DMS 273 (cell line): ENCODE measurements around the gene SDR9C7.
A peak's percentile ranks its signal among the peaks of the same experiment; 100 is the strongest.
"Not testable (repeated sequence)": the region's sequence is repeated elsewhere in the genome, so short reads cannot be mapped to it uniquely, and the experiment has no call there.

Experiments used
- DNase-seq: peaks from one replicate; lab custom pipeline; 2025; ENCODE audit not compliant: unreplicated experiment; lab: John Stamatoyannopoulos, UW

The SDR9C7 gene

GRCh38 chr12:56954057-56954957 lies 20.1 kb upstream of the SDR9C7 start:
- DNase-seq: no peak

DNA sequence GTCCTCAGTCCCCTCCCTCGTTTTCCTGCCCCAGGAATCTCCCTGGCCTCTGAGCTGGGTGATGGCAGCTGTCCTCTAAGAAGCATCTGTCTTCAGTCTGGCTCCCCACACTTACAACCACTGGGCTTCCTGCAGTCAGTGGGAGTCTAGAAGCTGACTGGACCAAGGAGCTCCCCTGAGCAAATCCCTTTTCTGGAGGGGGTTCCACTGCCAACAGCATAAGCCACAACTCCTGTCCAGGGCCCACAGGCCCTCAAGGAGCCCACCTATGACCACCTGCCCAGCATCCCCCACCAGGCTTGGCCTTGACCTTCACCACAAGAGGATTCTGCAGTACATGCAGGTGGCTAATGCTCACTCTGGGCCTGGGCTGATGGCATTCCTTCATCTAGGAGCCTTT lies 19.1 kb upstream of the SDR9C7 start:
- DNase-seq: no peak

- no peak for DNase-seq
Observed at GRCh38 chr12:56951582-56952339, 17.6 kb upstream of the SDR9C7 start.

- no peak for DNase-seq
Observed at GRCh38 chr12:56948881-56949280, 14.7 kb upstream of the SDR9C7 start.

DNA sequence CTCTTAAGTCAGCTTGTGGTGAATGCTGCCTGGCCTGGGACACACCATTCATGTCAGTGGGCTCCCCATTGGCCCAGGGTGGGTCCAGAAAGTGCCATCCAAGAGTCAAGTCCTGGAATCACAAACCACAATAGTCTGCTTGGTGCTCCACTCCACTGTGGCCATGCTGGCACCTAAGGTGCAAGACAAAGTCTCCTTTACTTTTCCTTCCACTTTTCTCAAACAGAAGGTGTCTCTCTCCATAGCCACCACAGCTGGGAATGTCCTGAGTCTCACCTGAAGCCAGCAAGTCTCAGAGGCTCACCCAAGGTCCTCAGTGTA lies 14.2 kb upstream of the SDR9C7 start:
- no peak for DNase-seq

DNA sequence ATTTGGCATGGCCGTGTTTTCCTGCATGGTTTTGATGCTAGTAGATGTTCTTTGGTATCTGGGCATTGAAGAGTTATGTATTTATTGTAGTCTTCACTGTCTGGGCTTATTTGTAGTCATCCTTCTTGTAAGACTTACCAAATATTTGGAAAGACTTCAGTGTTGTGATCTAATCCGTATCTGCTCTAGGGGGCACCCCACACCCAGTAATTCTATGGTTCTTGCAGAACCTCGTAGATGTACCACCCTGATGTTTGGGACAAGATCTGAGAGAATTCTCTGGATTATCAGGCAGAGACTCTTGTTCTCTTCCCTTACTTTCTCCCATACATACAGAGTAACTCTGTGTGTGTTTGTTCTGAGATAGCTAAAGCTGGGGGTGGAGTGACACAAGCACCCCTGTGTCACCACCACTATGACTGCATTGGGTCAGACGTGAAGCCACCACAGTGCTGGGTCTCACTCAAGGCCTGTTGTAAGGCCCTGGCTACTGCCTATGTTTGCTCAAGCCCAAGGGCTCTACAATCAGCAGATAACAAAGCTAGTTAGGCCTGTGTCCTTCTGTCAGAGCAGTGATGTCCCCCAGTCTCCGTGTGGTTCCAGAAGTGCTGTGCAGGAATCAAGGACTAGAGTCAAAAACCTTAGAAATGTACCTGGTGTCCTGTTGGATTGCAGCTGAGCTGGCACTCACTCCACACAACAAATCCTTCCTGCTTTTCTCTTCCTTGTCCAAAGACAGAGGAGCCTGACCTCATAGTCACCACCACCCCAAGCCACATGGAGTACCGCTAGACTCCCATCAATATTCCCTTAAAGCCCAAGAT lies 13.6 kb upstream of the SDR9C7 start:
- no peak for DNase-seq

DNA sequence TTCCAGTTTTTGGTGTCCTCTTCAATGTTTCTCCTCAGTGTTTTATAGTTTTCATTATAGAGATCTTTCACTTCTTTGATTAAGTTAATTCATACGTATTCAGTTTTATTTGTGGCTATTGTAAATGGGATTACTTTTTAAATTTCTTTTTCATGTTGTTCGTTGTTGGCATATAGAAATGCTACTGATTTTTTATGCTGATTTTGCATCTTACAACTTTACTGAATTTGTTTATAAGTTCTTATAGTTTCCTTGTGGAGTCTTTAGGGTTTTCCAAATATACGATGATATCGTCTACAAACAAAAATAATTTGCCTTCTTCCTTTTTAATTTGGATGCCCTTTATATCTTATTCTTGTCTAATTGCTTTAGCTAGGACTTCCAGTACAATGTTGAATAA lies 9.7 kb upstream of the SDR9C7 start:
- DNase-seq: no peak

DNA sequence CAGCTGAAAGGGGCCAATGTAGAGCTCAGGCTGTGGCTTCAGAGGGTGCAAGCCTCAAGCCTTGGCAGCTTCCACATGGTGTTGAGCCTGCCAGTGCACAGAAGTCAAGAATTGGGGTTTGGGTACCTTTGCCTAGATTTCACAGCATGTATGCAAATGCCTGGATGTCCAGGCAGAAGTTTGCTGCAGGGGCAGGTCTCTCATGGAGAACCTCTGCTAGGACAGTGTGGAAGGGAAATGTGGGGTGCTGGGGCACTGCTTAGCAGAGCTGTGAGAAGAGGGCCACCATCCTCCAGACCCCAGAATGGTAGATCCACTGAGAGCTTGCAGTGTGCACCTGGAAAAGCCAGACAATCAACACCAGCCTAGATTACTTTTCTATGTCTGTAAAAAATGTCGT lies 9.2 kb upstream of the SDR9C7 start:
- DNase-seq: not testable (repeated sequence)

DNA sequence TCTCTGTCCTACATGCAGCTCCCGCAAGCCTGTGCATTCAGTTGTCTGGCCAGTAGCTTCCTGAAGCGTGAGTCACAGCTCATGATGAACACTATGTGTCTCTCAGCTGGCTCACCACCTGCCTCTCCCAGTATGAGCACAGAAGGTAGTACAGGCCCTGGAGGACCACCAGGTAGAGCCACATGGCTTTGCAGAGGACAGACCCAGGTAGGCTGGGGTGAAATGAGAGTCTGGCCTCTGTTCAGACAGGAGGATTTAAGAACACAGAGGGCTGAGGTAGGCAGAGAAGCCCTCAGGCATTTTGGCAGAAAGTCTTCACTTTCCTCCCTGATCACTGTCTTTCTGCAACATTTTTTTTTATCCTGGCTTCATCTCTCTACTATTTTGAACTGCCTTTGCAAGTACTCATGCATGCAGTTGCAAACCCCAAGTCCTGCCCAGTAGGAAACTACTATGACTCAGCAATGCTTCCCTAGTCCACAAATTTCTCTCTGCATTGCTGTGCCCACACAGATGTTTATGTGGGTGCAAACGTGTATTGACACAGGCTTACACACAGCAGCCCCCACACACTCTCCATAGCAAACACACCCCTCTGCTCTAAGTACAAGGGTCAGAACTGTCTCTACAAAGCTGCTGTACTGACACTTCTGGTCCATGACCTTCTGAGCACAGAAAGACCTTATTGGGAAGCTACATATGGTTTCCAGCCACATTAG lies 7.2 kb upstream of the SDR9C7 start:
- DNase-seq: no peak

DNA sequence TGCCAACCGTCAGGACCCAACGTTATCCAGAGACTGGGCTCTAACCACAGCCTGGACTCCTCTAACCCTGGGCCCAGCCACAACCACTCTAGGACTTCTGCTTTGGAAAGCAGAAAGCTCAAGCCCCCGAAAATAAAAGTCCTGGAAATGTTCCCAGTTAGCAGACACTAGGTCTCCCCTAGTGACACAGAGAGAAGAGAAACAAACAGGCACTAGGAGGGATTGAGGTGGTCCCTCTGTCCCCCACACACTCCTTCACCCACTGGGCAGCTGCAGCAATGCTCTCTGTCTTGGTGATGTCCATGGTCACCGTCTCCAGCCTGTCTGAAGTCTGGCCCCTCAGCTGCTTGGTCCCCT lies 6.7 kb upstream of the SDR9C7 start:
- not testable (repeated sequence) for DNase-seq

GRCh38 chr12:56935752-56936151 lies 1.5 kb upstream of the SDR9C7 start:
- DNase-seq: no peak

- DNase-seq: no peak
Observed at GRCh38 chr12:56935157-56935556, 949 bp upstream of the SDR9C7 start.

DNA sequence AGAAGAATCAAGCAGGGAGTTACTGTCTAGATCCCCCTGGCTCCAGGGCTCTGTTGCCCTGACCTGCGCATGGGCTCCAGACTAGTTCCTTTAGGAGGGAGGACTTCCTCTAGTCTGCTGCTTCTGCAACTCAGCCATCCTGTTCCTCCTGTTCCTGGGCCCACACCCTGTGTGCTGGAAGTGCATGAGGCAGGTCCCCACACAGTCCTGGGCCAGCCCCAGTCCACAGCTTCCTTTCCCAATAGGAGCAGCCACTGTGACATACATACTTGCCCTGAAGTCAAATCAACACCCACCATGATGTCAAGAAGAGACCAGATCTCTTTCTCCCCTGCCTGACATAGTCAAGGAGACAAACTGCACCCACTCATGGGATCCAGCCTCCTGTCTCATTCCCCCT lies 1.3 kb downstream of the SDR9C7 start:
- DNase-seq: no peak

DNA sequence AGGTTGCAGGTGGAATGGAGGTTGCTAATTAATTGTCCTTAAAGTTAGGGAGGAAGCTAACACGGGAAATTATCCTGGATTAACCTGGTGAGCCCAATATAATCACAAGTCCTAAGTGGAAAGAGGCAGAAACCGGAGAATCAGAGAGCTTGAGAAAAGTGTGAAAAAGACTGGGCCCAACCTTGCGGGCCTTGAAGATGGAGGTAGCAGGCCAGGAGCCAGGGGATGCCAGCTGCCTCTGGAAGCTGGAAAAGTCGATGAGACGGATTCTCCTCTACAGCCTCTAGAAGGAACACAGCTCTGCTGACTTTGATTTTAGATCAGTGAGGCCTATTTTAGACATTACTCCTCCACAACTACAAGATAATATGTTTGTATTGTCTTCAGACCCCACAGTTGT lies 2.1 kb downstream of the SDR9C7 start:
- DNase-seq: no peak

DNA sequence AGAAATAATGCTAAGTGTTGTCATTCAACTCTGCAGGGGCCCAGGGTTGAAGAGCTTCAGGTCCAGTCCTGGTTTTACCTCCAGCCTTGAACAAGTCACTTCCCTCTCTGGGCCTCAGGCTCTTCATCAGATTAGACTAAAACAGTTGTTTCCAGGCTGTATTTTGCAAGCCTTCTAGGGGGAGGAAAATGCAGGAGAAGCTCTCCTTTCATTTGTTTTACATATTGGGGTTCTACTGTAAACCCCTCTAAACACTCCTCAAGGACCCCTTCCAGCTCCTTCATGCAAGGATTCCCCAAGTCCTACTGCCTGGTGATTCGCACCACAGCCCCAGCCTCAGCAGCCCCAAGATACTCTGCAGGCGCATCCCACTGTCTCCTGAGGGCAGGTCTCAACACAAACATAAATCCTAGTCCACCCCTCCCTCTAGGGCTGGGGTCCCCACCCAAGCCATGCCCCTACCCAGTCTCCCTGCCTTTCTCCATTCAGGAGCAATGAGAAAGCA lies 2.7 kb downstream of the SDR9C7 start:
- peak; percentile 21 for DNase-seq

DNA sequence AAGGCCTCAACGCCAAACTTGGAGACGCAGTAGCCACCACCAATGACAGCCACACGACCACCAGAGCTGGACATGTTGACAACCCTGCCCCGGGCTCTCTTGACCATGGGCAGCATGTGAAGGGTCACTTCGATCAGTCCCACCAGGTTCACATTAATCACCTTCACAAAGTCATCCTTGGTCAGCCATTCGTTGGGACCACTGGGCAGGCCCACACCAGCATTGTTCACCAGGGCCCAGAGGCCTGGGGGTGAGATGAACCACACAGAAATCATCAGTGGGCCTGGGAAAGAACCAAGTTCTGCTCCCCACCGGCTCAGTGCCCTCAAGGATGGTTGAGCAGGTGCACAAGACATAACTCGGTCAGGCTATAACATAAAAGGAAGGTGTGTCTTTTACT lies 4.0 kb downstream of the SDR9C7 start:
- DNase-seq: no peak

DNA sequence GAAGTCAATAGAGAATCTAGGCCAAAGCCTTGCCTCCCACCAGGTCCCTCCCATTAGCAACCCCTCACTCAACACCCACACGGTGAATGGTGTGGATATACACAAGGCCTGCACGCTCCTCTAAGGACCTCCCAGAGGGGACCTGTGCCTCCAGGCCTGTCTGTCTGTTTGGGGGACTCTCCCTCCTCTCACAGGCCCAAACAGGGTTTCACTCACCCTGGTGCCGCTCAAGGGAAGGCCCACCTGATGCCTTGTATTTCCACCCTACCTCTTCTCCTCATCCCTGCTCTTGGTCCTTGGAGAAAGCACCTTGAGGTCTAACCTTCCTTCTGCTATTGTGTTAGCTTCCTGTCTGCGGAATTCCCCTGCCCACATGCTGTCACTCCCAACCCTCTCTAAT lies 4.4 kb downstream of the SDR9C7 start:
- DNase-seq: no peak

DNA sequence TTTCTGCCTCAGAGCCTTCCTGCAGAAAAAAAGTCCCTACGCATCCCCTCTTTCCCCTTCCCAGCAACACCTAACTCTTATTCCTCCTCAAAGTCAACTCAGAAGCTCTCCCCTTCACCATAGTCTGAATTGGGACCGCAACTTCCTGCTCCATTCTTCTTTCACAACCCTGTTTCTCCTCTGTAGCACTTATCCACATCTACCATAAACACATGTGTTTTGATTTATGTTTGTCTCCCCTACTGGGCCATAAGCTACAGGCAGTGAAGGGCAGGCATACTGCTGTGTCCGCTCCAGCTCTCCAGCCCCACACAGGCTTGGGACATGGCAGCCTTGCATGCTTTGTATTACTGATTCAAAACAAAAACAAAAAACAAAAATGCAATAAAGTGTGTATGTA lies 5.9 kb downstream of the SDR9C7 start:
- DNase-seq: no peak

DNA sequence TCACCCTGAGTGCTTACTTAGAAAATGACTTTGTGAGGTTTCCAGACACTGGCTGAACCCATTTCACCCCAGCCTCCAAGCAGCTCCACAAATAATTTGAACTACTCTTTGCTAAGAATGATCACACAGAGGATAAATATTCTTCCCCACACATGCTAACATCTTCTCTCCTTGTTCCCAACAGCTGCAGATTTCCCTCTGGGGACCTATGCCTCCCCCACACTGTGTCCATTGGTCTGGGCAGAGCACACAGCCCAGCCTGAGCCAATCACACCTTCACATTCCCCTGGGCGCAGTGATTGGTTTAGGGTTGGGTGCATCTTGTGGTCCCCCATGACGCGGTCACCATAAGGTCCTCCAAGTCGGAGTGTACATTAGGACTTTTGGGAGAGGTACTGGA lies 6.9 kb downstream of the SDR9C7 start:
- no peak for DNase-seq

DNA sequence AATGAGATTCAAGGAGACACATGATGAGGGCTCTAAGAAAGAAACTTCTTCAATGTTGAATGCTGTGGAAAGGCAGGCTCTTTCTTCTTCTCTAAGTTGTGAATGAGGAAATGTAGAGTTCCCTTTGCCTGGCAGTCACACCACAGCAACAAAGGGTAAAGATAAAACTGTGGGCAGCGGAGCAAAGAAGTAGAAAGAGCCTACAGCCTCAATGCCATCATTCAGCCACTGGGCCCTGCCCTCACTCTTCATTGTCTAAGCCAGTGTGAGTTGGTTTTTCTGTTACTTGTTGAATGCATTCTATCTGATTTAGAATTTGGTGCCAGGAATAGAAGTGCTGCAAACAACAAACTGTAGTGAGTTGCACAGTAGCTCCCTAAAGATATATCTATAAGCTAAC lies 12.2 kb downstream of the SDR9C7 start:
- DNase-seq: no peak

DNA sequence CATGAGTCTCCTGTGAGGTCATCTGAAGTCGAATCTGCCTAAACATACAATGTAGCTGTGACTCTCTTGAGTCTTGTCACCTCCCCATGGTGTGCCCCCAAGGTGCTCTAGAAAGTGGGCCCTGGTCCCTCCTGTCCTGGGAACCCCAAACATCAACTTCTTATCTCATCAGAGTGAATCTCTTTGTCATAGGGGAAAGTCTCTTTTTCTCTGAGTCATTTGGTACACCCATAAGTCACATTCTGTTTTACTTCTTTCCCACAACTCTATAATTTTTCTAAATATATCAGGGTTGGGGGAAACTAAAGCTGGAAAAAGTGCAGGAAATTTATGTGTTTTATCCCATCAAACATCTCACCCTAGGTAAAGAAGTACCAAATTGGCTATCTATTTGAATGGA lies 12.9 kb downstream of the SDR9C7 start:
- no peak for DNase-seq
